Measurements from ENCODE around the gene KIAA1671. TPM values are rescaled to one million over a fixed set of nuclear protein-coding genes. Genes with fewer than 3 reads are reported as not detected.
A peak's percentile ranks its signal among the peaks of the same experiment; 100 is the strongest.

The KIAA1671 gene
- total RNA-seq, 4 donors from 2014 or later = 83.1 to 162 (median 105) TPM

DNA sequence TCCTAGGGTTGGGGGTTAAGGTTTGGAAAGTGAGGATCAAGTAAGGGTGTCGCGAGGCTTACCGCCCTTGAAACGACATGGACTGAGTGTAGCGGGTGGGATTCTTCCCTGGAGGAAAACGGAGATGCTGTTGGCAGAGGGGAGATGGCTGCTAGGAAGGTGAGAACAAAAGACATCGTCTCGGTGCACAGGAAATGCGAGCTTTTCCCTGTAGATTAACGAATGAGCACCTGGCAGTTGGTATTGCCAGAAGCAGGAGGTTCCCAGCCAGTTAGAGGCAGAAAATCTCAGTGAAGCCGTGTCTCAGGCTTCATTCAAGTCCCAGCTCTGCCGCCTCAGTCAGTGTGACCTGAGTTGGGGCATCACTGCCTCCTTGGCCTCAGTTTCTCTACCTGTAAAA lies 4.6 kb upstream of the KIAA1671 start:
- Histone ChIP-seq H3K9me3 (no peaks in the 10 kb centered on the region), H3K27me3 (peaks cover 2% of the 10 kb centered on the region), H3K27ac (no peak overlapping the region), H3K4me3 (no peak overlapping the region), H3K4me1 (peaks cover 0 to 9% (median 3%) of the 10 kb centered on the region in 4 donors), H3K36me3 (no peaks in the 10 kb centered on the region)
- in situ Hi-C loops (cut with MboI; ENCODE audit: low pct_ligation_motif_present in 1 of 4, low pct_unique_long_range_greater_than_20kb in 1 of 4, low sequenced_read_pairs in 3 of 4) (loop anchor here in 3 of 4 donors (5.0 to 10.0 kb wide), 3 partner anchors 97 to 109 kb away; no protein-coding TSS in a partner anchor), intact Hi-C loops (cut with DNase I; ENCODE audit: low total_unique reads) (no loop called here)
- 78 to 92% methylated on average over 6 to 12 of the region's 12 CpGs for WGBS, 2 donors (ENCODE audit: low coverage in 1 of 2)
- DNase-seq = no peak
- no peak for TF ChIP-seq POLR2A (IDR thresholded peaks at IDR 0.05)
- TF ChIP-seq POLR2AphosphoS5 (IDR thresholded peaks at IDR 0.05) = no peak
- TF ChIP-seq, protein P1, sequence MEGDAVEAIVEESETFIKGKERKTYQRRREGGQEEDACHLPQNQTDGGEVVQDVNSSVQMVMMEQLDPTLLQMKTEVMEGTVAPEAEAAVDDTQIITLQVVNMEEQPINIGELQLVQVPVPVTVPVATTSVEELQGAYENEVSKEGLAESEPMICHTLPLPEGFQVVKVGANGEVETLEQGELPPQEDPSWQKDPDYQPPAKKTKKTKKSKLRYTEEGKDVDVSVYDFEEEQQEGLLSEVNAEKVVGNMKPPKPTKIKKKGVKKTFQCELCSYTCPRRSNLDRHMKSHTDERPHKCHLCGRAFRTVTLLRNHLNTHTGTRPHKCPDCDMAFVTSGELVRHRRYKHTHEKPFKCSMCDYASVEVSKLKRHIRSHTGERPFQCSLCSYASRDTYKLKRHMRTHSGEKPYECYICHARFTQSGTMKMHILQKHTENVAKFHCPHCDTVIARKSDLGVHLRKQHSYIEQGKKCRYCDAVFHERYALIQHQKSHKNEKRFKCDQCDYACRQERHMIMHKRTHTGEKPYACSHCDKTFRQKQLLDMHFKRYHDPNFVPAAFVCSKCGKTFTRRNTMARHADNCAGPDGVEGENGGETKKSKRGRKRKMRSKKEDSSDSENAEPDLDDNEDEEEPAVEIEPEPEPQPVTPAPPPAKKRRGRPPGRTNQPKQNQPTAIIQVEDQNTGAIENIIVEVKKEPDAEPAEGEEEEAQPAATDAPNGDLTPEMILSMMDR (IDR thresholded peaks at IDR 0.05) = no peak
- TF ChIP-seq EP300 (IDR thresholded peaks at IDR 0.05; ENCODE audit: low read depth) = no peak

DNA sequence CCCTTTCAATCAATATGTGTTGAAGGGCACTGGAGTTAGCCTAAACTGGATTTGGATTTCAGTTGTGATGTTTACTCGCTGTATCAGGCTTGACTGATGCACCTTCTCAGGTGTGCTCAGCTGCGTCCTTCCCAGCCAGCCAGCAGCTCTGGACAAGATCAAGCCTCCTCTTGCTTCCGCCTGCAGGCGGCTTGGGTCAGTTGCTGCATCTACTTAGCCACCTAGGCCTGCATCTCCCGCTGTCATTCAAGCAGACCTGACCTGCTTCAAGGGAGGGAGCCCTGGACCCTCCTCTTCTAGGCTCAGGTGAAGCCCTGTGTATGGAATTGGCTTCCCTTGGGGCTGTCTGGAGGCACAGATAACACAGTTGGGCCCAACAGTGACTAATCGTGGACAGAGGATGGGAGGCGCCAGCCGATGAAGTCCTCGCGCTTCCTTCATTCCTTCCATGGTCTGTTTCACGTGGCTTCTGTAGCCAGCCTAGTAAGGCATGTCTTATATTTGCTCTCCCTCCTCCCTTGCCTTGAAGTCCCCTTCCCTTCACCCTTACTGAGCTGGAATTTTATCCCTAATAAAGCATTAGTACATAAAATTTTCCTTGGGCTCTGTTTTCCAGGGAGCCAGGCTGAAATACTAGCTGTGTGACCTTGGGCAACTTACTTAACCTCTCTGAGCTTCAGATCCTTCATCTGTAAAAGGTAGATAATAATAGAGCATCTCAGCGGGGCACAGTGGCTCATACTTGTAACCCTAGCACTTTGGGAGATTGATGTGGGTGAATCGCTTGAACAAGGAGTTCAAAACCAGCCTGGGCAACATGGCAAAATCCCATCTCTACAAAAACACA lies 3.9 kb upstream of the KIAA1671 start:
- Histone ChIP-seq H3K4me3 (no peak overlapping the region), H3K4me1 (peaks cover 0 to 16% (median 7%) of the 10 kb centered on the region in 4 donors), H3K27ac (no peak overlapping the region), H3K9me3 (no peaks in the 10 kb centered on the region), H3K27me3 (peaks cover 8% of the 10 kb centered on the region), H3K36me3 (no peaks in the 10 kb centered on the region)
- TF ChIP-seq, protein P1 (IDR thresholded peaks at IDR 0.05) = no peak
- TF ChIP-seq EP300 (IDR thresholded peaks at IDR 0.05; ENCODE audit: low read depth) (no peak), POLR2A (IDR thresholded peaks at IDR 0.05) (no peak), POLR2AphosphoS5 (IDR thresholded peaks at IDR 0.05) (no peak)
- DNase-seq = no peak
- intact Hi-C loops (cut with DNase I; ENCODE audit: low total_unique reads) (no loop called here), in situ Hi-C loops (cut with MboI; ENCODE audit: low pct_ligation_motif_present in 1 of 4, low pct_unique_long_range_greater_than_20kb in 1 of 4, low sequenced_read_pairs in 3 of 4) (loop anchor here in 3 of 4 donors (5.0 to 10.0 kb wide), 3 partner anchors 96 to 109 kb away; no protein-coding TSS in a partner anchor)
- 80% methylated on average over 11 to 13 of the region's 13 CpGs for WGBS, 2 donors (ENCODE audit: low coverage in 1 of 2)

DNA sequence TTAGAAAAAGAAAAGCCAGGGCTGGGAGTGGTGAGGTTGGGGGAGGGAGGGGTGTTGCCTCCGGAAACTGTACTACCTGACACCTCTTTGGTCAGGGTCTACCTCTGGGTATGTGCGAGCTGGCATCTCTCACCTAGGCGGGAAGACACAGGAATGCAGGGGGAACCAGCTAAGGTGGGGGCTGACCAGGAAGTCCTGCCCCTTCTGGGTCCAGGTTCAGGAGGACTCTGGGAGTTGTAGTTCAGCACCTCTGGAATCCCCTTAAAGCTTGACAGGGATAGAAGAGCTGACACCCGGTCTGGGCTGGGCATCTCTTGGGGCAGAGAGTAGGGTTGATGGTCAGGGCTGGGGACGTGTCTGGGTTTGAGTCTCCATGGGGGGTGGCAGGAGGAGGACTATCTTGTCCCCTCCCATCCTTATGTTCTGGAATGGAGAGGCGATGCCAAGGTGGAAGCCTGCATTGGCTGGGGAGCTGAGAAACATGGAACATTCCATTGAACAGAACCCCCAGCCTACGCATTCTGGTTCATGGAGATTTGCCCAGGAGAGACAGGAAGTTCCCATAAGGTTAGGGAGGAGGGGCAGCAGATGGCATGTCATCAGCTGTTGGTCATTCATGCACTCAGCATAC lies 2.1 kb upstream of the KIAA1671 start:
- TF ChIP-seq, protein P1 (IDR thresholded peaks at IDR 0.05) = no peak
- TF ChIP-seq EP300 (IDR thresholded peaks at IDR 0.05; ENCODE audit: low read depth) (no peak), POLR2AphosphoS5 (IDR thresholded peaks at IDR 0.05) (no peak), POLR2A (IDR thresholded peaks at IDR 0.05) (no peak)
- WGBS, 2 donors (ENCODE audit: low coverage in 1 of 2) = 0 to 50% methylated on average over 1 to 7 of the region's 7 CpGs
- H3K27me3 ChIP-seq = peaks cover 8% of the 10 kb centered on the region
- H3K9me3 ChIP-seq = no peaks in the 10 kb centered on the region
- no peak for DNase-seq
- in situ Hi-C loops (cut with MboI; ENCODE audit: low pct_ligation_motif_present in 1 of 4, low pct_unique_long_range_greater_than_20kb in 1 of 4, low sequenced_read_pairs in 3 of 4) (loop anchor here in 1 of 4 donors (10.0 kb wide), 1 partner anchor 94 kb away; no protein-coding TSS in a partner anchor), intact Hi-C loops (cut with DNase I; ENCODE audit: low total_unique reads) (no loop called here)
- H3K4me3 ChIP-seq = no peak overlapping the region
- peaks cover 0 to 34% (median 23%) of the 10 kb centered on the region in 4 donors for H3K4me1 ChIP-seq
- H3K27ac ChIP-seq = no peak overlapping the region
- no peaks in the 10 kb centered on the region for H3K36me3 ChIP-seq

DNA sequence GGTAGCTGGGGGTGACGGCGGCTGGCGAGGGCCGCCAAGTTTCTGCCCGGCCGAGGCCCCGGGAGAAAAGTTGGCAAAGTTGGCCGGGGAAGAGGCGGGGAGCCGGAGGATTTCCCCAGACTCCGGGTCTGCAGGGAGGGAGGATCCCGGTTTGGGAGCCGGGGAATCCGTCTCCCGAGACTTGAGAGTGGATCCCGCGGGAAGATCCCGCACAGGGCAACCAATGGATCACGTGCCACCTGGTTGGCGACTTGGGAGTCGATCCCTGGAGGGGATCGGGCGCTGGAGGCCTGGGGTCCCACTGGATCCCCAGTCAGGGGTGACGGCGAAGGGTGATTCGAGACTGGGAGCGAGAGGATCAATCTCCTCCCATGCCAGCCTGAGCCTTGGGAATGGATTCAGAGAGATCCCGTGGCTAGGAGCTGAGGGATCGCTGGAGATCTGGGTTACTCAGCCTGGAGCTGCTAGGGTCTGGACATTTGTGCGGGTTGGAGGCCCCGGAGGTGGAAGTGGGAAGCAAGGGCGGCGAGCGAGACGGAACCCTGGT lies 394 bp downstream of the KIAA1671 start:
- Histone ChIP-seq H3K9me3 (no peaks in the 10 kb centered on the region), H3K36me3 (no peaks in the 10 kb centered on the region), H3K4me3 (peak overlapping the region; percentile 55 to 69 (median 66)), H3K27ac (peak overlapping the region; percentile 84 to 92 (median 90)), H3K27me3 (peaks cover 8% of the 10 kb centered on the region), H3K4me1 (peaks cover 0 to 26% (median 20%) of the 10 kb centered on the region in 4 donors)
- intact Hi-C loops (cut with DNase I; ENCODE audit: low total_unique reads) = loop anchor here (2.0 kb wide), 1 partner anchor 96 kb away; no protein-coding TSS in a partner anchor
- in situ Hi-C loops (cut with MboI; ENCODE audit: low pct_ligation_motif_present in 1 of 4, low pct_unique_long_range_greater_than_20kb in 1 of 4, low sequenced_read_pairs in 3 of 4) = loop anchor here in 1 of 4 donors (10.0 kb wide), 1 partner anchor 92 kb away; no protein-coding TSS in a partner anchor
- DNase-seq = peak; percentile 71
- WGBS, 2 donors (ENCODE audit: low coverage in 1 of 2) = 2% methylated on average over 33 of the region's 35 CpGs; no CpG with 5 or more reads in 1 of the 2 donors
- TF ChIP-seq, protein P1 (IDR thresholded peaks at IDR 0.05) = no peak
- peak in 1 of 3 donors; percentile 22 for TF ChIP-seq POLR2AphosphoS5 (IDR thresholded peaks at IDR 0.05)
- peak; percentile 48 for TF ChIP-seq POLR2A (IDR thresholded peaks at IDR 0.05)
- no peak for TF ChIP-seq EP300 (IDR thresholded peaks at IDR 0.05; ENCODE audit: low read depth)

Data from transverse colon (tissue), 4 donors.